ENCODE measurements around the gene ADGRL1. TPM values are rescaled to one million over a fixed set of nuclear protein-coding genes. Genes with fewer than 3 reads are reported as not detected.

The ADGRL1 gene
- total and polyA plus RNA-seq, 2 donors (not counting 3 experiments of a cell fraction or from before 2014, with no cell fraction given) = 7.3 to 8.3 TPM

DNA sequence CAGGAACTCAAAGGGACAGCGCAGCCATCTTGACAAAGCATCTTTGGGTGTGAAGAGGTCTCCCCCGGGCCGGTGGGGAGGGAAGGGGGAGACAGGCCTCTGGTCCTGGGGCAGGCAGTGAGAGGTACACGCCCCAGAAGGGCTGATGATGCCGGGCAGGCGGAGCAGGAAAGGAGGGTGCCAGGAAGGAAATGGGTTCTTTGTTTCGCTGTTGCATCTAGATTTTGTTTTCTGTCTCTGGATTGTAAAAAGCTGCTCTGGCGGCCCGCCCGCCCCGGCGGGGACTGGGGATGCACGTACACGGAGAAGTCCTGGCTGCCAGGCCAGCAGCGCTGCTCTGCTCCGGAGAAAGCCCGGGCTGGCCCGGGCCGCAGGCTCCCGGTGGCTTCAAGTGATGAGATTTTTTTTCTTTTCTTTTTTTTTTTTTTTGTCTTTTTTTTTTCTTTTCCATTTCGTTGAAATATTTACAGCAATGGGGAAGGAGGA lies 56.4 kb downstream of the ADGRL1 start:
- BruUV-seq (replicated peaks) = no TSS peak
- H3K4me3 ChIP-seq (replicated peaks in 1 of 3; ENCODE audit: insufficient read depth in 1 of 3, low read depth in 1 of 3, low read length in 3 of 3) = no peak overlapping the region
- intact Hi-C loops (cut with micrococcal nuclease) = loop anchor here (2.0 to 5.0 kb wide), 2 partner anchors 51 to 323 kb away; no protein-coding TSS in a partner anchor

More for the DNA sequence above, 56.4 kb downstream of the ADGRL1 start:
- Histone ChIP-seq H2AFZ (ENCODE audit: low read depth, low read length) (peak overlapping the region; percentile 25), H3K36me3 (ENCODE audit: control insufficient read depth in 2 of 2, extremely low read depth in 1 of 2, insufficient read depth in 2 of 2, low read length in 2 of 2) (peaks cover 0 to 3% of the 10 kb centered on the region in 2 experiments), H3K4me2 (ENCODE audit: insufficient read depth, low read length) (peak overlapping the region; percentile 23), H3K27me3 (ENCODE audit: control insufficient read depth in 2 of 2, insufficient read depth in 2 of 2, low read length in 2 of 2) (no peaks in the 10 kb centered on the region), H3K79me2 (ENCODE audit: control insufficient read depth, insufficient read depth, low read length) (no peaks in the 10 kb centered on the region), H3K9me1 (replicated peaks; ENCODE audit: control insufficient read depth, extremely low read depth, insufficient read depth, low read length) (no peaks in the 10 kb centered on the region), H3K27ac (ENCODE audit: insufficient read depth, low read depth, low read length) (peak overlapping the region; percentile 42), H4K20me1 (replicated peaks; ENCODE audit: control insufficient read depth, extremely low read depth, insufficient read depth, low read length) (no peaks in the 10 kb centered on the region), H3K9ac (replicated peaks; ENCODE audit: extremely low read depth, insufficient read depth, low read length) (peak overlapping the region; percentile 48), H3K9me3 (replicated peaks; ENCODE audit: control insufficient read depth, insufficient read depth, low read length) (no peaks in the 10 kb centered on the region), H3K4me1 (ENCODE audit: control insufficient read depth, extremely low read depth, insufficient read depth, low read length) (peaks cover 24% of the 10 kb centered on the region)
- TF ChIP-seq CTCF (IDR thresholded peaks at IDR 0.05; ENCODE audit: extremely low read depth in 1 of 2, insufficient read depth in 1 of 2, low read depth in 1 of 2, low read length in 2 of 2) (no peak), POLR2A (IDR thresholded peaks at IDR 0.05; ENCODE audit: low read depth, low read length) (peak; percentile 76), JUN (IDR thresholded peaks at IDR 0.05; ENCODE audit: borderline replicate concordance, insufficient read depth, insufficient read length, low read depth) (no peak), POLR2AphosphoS5 (IDR thresholded peaks at IDR 0.05; ENCODE audit: insufficient read depth, low read depth, low read length) (peak; percentile 62)
- dilution Hi-C loops (cut with MboI; ENCODE audit: extremely low pct_ligation_motif_present, low sequenced_read_pairs) = no loop called here
- peak; percentile 84 for DNase-seq (ENCODE audit: low read depth, low spot score)
- peak; percentile 84 for FAIRE-seq
- ChIA-PET CTCF (interaction anchor here (0.6 to 3.8 kb wide), 4 partner anchors 10 to 198 kb away, joined by 3 to 43 read pairs (median 6); partner anchors contain the start of gene ASF1B), POLR2A (no interaction called here)
